Bone marrow (tissue), 2 donors: ENCODE measurements around the gene CHRM5.

Source experiments
- DNase-seq, 2 donors: peaks; one replicate each; lab custom pipeline; 2025; lab: John Stamatoyannopoulos, UW

CHRM5 gene, protein sequence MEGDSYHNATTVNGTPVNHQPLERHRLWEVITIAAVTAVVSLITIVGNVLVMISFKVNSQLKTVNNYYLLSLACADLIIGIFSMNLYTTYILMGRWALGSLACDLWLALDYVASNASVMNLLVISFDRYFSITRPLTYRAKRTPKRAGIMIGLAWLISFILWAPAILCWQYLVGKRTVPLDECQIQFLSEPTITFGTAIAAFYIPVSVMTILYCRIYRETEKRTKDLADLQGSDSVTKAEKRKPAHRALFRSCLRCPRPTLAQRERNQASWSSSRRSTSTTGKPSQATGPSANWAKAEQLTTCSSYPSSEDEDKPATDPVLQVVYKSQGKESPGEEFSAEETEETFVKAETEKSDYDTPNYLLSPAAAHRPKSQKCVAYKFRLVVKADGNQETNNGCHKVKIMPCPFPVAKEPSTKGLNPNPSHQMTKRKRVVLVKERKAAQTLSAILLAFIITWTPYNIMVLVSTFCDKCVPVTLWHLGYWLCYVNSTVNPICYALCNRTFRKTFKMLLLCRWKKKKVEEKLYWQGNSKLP

DNA sequence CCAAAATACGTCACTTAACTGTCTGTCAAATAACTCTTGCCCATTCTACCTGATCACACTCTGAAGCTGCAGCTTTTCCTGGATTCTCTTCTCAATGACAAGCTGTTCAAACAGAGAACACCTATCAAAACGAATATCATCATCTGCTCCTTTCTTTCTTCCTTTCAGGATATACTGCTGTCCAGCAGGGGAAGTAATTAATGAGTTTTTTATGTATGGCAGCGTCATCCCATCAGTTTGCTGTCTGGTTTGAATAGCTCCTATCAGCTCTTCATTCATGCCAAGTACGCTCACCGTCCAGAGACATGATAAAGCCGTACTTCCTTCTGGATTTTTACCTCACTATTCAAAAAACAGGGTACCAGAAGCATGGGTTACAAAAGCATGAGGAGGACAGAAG is at the start of gene CHRM5:
Gene CHRM5, plus strand, starts transcription at position 274 of the 400 bp plus-strand sequence. CDS start 94,221 bp downstream, outside the sequence.
- DNase-seq, result no peak

DNA sequence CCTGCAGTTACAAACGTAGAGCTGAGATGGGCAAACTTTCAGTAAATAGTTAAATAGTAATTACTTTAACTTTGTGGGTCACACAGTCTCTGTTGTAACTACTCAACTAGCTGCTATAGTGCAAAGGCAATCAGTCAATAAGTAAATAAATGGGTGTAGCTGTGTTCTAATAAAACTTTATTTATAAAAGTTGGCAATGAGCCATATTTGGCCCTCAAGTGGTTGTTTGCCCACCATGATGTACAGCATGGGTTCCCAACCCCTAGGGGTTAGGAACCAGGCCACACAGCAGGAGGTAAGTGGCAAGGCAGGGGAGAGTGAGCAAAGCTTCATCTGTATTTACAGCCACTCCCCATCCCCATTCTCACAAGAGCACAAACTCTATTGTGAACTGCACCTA is 44.9 kb upstream of the CHRM5 start:
- no peak for DNase-seq

DNA sequence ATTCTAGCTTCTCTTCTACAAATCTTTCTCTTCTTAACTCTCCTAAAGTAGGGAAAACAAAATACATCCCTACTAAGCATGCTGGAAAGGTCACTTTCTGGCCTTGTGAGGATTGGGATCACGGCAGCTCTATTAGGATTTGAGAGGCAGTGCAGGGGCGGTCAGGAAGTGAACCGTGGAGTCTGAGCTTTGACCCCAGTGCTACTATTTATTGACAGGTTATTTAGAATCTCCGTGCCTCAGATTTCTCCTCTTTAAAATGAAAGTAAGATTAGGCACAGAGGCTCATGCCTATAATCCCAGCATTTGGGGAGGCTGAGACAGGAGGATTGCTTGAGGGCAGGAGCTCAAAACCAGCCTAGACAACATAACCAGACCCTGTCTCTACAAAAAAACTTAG is 42.0 kb upstream of the CHRM5 start:
- DNase-seq, result no peak

DNA sequence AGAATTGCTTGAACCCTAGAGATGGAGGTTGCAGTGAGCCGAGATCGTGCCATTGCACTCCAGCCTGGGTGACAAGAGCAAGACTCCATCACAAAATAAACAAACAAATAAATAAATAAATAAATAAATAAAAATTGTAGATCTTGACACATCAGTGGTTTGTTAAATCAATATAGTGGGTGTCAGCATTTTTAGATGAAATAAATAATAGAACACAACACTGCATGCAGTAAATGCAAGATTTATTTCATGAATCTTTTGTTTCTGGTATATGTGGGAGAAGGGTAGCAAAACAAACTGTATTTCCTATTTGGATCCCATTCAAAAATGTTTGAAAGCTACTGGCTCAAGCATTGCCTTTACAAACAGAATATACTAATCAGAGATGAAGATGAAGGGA is 35.6 kb upstream of the CHRM5 start:
- DNase-seq, result no peak

DNA sequence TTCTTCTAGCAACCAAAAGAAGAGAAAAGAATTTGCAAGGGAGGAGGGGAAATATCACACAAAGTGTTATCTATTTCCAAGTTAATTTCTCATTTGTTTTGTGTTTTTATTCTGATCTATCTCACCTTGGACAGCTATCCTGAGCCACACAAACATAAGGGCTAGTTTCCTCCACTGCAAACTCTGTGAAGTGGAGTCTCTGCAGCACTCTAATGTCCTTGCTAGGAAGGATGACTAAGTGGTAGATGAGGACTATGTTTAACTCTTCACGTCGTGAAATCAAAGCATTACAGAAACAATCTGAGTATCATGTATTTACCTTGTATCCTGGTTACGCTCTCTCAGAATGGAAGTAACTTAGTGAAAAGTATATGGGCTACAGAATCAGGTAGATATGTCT is 33.9 kb upstream of the CHRM5 start:
- DNase-seq, result no peak

DNA sequence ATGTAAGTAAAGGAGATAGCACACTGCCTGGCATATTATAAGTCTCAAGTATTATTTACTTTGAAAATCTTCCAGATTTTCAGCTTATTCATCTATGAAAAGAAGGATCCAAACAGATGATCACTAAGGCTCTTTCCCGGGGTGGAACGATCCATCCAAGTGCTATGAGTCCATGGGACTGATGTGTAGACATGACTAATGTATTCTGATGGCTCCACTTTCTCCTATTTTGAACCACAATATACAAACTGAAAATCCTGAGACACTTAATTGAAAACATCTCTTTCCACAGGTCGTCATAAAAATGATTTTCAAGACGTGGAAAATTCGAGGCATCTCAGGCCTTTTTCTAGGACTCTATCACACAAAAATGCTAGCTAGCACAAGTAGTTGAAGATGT is 33.4 kb upstream of the CHRM5 start:
- DNase-seq, result no peak

DNA sequence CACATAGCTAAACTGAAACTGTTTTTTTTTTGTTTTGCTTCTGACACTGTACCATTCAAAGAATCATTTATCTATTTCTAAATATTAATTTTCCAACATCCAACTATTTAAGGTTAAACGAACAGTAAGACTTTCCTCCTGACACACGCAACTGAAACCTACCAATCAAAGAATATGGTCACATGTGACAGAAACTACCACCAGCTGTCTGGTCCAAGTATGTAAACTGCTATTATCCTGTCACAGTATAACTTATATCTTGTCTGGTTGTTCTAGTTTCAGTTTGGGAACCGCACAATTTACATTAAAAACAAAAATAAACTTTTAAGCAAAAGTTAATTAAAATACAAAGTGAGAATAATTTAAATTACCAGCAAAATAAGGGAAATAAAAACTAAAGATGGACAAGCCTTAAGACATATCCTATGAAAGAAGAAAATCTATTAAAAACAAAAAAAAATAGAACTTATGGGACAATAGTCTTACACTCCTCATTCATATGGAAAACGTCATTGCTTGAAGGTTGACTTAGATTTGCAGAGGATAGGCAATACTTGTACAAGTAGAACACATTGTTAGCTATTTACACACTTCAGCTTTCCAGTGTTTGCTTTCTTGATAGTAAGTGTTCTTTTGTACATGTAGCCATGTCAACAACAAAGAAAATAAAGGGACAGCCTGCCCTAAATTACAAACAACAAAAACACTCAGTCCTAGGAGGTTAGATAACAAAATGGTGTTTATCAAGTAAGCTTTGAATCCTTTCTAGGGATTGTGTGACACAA is 26.8 kb upstream of the CHRM5 start:
- DNase-seq, result no peak

DNA sequence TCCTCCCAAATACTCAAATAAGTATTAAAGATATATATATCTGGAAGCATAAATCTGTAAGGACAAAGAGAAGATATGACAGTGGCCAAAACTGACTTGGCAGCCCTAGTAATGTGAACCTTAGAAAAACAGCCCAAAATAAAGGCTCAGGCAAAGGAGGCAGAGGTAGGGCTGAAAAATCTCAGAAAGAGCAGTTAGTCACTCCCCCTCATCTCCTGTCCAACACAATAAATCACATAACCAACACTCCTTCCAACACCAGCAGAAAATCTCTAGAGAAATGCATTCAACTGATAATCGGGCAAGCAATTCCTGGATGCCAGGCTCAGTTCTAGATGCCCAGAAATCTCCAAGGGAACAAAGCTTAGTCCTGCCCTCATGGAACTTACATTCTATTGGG is 22.1 kb upstream of the CHRM5 start:
- no peak for DNase-seq

DNA sequence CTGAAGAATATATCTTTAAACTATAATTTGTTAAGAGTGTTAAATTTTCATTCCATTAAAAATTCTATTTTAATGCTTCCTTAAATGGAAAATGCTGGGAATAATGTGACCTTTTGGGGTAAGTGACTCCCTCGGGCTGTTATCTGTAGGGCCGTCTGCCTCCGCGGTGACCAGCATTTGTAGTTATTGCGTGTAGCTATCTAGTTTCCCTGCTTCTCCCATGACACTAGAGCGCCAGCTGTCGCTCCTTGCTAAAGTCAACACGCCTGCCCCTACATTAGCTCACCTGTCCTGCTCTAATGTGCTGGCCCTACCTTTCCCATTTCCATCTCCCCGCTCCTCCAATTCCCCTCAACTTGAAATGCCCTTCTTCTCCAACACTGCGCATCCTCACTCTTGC is 12.4 kb upstream of the CHRM5 start:
- no peak for DNase-seq

DNA sequence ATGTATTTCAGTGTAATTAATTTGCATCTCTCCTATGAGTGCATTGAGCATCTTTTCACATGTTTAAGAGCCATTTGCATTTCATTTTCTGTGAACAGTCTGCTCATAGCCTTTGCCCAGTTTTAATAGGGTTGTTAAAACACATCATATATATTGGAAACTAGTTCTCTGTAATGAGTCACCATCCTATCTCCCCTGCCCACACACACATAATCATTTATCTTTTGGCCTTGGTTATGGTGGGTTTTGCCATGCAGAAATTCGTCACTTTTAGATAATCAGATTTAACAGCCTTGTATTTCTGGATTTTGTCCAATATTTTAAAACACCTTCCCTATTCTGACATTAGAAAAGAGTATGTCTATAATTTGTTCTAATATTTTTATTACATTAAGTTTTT is 11.9 kb upstream of the CHRM5 start:
- no peak for DNase-seq

DNA sequence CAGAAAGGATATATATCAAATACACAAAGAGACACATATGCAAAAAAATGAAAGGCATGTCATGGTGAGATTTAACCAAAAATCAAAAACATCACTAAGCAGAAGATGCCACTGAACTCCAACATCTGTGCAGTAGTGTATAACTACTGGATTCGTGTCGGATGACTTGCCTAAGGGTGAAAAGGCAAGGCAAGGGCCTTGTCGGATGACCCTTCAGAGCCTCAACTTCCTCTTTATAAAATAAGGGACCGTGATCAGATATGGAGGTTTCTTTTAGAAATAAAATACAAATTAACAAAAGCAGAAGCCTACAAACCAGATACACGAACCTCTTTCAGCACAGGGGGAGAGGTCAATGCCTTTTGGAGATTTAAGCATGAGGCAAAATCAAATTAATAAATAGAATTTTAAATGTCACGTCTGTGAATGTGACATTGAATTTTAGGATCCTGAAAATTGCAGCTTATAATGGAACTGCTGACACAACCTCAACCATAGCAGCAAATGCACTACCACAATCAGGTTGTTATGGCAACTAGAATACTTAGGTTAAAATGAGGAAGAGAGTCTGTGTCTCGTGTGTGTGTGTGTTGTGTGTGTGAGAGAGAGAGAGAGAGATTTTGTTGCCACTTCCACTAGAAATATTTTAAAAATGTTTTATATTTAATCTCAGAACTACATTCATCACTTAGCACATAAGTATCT is 8.3 kb upstream of the CHRM5 start:
- peak in 1 of 2 donors; percentile 2 for DNase-seq

DNA sequence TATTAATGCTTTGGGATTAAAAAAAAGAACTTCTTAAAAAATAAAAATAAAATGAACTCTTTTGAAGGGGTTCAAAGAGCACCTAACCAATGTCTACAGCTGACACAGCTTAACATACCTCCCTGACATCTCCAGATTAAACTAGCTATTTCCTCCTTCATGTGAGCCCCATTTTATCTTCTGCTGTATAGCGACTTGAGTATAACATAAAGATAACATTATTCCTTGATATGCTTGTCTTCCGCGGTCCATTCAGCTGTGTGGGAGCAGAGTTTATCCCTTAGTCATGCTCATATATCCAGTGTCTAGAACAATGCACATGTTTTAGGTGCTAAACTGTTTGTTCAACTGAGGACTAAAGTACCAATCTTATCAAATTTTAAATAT is 7.8 kb upstream of the CHRM5 start:
- no peak for DNase-seq

DNA sequence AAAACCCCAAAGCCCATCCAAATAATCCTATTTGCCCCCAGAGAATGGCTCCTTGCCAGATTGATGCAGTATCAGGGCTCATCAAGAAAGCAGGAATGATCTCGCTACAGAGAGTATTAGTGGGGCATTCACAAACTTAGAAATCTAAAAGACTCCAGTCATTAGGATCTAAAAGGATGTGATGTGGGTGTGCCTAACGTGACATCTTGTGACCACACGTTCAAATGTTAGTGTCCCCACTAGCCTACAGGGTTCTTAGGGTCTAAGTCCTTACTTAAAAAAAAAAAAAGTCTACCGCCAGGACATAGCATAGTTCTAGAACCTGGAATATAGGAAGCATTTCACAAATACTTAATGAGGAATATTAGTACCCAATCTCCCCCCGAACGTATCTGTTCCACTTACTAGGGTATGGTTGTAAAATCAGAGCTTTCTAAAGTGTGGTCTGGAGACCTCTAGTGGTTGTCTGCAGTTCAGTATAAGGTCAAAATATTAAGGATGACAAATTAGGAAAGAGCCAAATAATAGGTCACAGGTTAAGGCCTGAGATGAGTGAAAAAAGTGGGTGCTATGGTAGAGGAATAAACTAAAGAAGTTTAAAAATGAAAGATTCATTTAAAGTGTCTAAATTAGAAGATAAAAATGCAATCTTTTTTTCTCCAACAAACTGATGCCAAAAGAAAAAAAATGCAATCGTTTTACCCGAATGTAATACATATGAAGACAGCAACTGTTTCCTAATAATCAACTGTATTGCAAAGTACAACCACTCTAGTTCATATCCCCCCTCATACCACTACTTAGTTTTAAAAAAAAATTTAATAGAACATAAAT is 4.2 kb upstream of the CHRM5 start:
- peak in 1 of 2 donors; percentile 11 for DNase-seq

DNA sequence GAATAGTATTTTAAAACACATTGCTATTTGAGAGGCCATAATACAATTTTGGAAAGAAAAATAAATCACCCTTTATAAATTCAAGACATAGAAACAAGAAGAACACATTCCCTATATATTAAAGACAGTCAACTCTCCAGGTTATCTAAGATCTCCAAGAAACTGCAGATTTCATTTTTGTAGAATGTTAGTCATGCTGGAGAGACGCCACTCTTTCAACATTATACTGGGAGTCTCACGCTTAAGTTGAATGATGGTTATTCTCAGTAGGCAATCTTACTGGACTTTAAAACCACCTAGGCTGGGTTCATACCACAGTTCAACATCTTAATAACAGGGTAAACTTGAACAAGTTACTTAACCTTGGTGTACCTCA is 3.6 kb upstream of the CHRM5 start:
- no peak for DNase-seq

DNA sequence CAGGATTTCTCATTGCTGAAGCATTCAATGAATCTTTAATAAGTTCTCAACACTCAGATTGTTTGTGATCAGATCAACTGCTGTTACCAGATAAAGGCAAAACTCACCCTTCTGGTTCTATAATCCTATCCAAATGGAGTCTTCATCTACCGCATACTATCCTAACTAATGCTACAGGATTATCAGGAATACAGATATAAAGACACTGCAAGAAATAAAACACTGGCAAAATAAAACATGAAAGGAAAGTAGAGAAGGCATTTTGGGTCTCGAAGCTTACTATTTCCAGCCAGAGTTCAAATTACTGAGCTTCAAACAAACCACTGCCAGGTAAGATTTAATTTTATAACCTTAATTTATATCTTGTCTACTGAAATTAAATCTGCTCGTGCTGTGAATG is 524 bp downstream of the CHRM5 start:
- no peak for DNase-seq

DNA sequence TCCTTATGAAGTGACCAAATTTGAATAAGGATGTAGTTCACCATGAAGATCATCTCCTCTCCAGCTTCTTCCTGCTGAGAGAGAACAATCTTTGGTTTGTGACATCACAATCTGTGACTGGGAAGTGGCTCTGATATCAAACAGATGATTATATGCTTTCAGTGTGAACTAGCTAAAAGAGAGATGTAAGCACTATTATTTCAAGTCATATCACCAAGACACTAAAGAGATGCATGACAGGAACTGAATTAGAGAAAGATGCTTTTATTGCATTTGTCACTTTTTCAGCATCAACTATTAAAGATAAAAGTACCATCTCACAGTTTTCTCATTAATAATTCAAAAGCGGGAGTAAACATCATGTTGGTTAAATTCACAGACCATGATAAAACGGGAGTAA is 3.5 kb downstream of the CHRM5 start:
- DNase-seq, result no peak

DNA sequence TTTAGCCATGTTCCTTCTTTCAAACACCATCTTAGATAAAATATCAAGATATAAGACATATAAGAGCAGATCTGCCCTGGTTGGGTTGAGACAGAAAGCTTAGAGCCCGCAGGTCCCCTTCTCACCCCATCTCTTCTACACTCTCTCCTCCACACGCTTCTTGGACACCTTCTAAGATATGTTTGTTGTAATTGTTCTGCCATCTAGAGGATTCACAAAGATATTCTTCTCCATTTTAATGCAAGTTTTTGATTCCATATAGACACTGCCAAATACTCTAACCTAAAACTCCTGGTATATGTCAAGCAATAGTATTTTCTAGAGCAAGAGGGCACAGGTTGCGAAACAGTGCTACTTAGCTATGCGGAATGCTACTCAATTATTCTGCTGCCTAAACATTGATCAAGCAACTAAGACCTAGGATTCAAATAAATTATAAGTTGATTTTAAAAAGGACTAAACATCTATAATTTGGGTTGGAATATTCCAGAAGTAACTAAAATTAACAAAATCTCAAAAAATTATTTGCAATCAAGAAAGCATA is 6.8 kb downstream of the CHRM5 start:
- DNase-seq, result no peak

DNA sequence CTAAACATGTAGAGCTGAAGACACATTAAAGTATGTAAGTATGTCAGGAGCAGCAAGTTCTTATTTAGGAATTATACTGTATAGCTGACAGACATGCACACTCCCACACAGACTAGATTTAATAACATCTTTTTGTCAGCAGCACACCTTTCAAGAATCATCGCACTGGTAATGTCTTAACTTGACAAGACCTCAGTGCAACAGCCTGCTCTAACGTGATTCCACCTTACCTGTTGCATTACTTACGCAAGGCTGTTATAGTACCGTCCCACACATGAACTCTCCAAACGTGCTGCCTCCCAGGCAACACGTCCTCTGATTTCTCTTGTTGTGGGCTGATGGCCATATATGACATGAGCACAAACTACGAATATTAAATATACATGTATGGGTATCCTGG is 11.9 kb downstream of the CHRM5 start:
- DNase-seq, result no peak

DNA sequence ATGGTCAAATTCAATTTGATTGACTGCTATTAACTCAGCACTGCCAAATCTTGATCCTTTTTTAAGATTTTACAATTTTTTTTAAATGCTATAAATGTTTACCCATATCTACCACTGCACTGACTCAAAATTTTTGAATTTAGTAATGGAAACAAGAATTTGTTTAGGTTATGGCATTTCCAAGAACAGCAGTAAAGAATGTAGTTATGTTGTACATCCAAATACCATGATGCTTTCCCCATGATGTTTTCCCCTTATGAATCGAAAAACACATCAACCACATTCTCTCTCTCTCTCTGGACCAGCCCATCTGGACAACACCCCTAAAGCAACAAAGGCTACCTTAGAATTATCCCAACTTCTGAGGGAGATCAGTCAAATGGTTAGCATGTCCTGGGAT is 14.2 kb downstream of the CHRM5 start:
- no peak for DNase-seq

DNA sequence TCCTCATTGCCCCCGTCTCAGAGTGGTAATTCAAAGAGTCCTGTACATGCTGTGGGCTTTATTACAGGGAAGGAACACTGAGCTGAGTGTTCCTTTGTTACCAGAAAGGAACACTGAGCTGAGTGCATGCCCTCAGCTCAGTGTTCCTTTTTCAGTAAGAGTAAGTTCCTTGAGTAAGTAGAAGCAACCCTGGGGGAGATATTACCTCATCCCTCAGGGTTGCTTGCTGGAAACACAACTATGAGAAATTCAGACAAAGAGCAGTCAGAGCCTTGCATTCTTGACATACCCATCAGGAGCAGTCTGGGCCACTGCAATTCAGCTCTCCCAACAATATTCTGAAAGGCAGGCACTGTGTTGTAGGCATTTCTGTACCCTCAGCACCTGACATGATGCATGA is 17.0 kb downstream of the CHRM5 start:
- no peak for DNase-seq

DNA sequence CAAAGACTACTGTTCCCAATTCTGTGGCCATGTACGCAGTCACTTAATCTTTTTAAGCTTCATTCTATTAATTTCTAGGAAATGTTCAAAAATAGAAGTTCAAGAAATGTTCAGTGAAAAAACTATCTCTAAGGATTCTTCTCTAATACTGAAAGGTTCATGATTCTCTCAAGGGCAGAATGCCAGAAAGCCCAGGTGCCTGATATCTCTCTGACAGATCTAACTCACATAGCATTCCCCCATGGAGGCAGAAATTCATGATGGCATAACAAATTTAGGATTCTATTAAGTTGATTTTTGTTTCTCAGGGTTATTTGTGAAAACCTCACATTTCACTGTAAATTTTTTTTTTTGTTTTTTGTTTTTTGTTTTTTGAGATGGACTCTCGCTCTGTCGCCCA is 17.5 kb downstream of the CHRM5 start:
- DNase-seq, result no peak
